H9 (cell line): ENCODE measurements around the gene NDP. TPM values are rescaled to one million over a fixed set of nuclear protein-coding genes. Genes with fewer than 3 reads are reported as not detected.

Experiments
- DNase-seq: peaks from one replicate; pipeline ENCODE4 v3.0.0-alpha.2; 2017
- H2AFZ ChIP-seq: one replicate; pipeline ENCODE4 v1.6.1; 2013; ENCODE audit warnings: mild to moderate bottlenecking, low read length, control low read depth, moderate library complexity
- H2AK5ac ChIP-seq: 2 replicates; pipeline ENCODE4 v1.6.1; 2013; ENCODE audit warnings: low read length, control low read depth, mixed read lengths; ENCODE audit not compliant: insufficient read length
- H2BK120ac ChIP-seq: one replicate; pipeline ENCODE4 v1.6.1; 2013; ENCODE audit warnings: low read depth, mild to moderate bottlenecking, low read length, control low read depth, inconsistent platforms; ENCODE audit not compliant: poor library complexity, severe bottlenecking
- H2BK12ac ChIP-seq: 2 replicates; pipeline ENCODE4 v1.6.1; 2013; ENCODE audit warnings: low read length, control low read depth, mixed read lengths, low read depth; ENCODE audit not compliant: insufficient read length
- H2BK15ac ChIP-seq: 2 replicates; pipeline ENCODE4 v1.6.1; 2013; ENCODE audit warnings: low read depth, low read length, control low read depth
- H2BK20ac ChIP-seq: one replicate; pipeline ENCODE4 v1.6.1; 2013; ENCODE audit warnings: low read depth, mild to moderate bottlenecking, low read length, control low read depth, inconsistent platforms; ENCODE audit not compliant: poor library complexity, severe bottlenecking
- H2BK5ac ChIP-seq: 2 replicates; pipeline ENCODE4 v1.6.1; 2013; ENCODE audit warnings: low read length, control low read depth, mixed read lengths; ENCODE audit not compliant: insufficient read length
- H3K14ac ChIP-seq: 2 replicates; pipeline ENCODE4 v1.6.1; 2013; ENCODE audit warnings: low read length, control low read depth; ENCODE audit not compliant: insufficient read depth
- H3K18ac ChIP-seq: 2 replicates; pipeline ENCODE4 v1.6.1; 2013; ENCODE audit warnings: low read depth, mild to moderate bottlenecking, mixed read lengths, low read length, control low read depth; ENCODE audit not compliant: insufficient read length
- H3K23ac ChIP-seq: 2 replicates; pipeline ENCODE4 v1.6.1; 2013; ENCODE audit warnings: low read length, control low read depth, mixed read lengths, low read depth; ENCODE audit not compliant: insufficient read length
- H3K23me2 ChIP-seq: 2 replicates; pipeline ENCODE4 v1.6.1; 2013; ENCODE audit warnings: low read depth, mild to moderate bottlenecking, mixed read lengths, low read length, control low read depth; ENCODE audit not compliant: insufficient read length, poor library complexity, severe bottlenecking
- H3K27ac ChIP-seq: 2 replicates; pipeline ENCODE4 v1.5.1; 2013; ENCODE audit warnings: low read length, control low read depth, mixed read lengths, low read depth; ENCODE audit not compliant: insufficient read length
- H3K27me3 ChIP-seq: 2 replicates; pipeline ENCODE4 v1.6.1; 2013; ENCODE audit warnings: low read length, control low read depth, inconsistent platforms; ENCODE audit not compliant: insufficient read depth
- H3K4ac ChIP-seq: 2 replicates; pipeline ENCODE4 v1.6.1; 2013; ENCODE audit warnings: low read depth, mild to moderate bottlenecking, control low read depth, inconsistent platforms, low read length, moderate library complexity
- H3K4me1 ChIP-seq: 2 replicates; pipeline ENCODE4 v1.6.1; 2013; ENCODE audit warnings: low read length, control low read depth, inconsistent platforms; ENCODE audit not compliant: insufficient read depth
- H3K4me2 ChIP-seq: 2 replicates; pipeline ENCODE4 v1.6.1; 2013; ENCODE audit warnings: low read length, control low read depth, mixed read lengths; ENCODE audit not compliant: insufficient read length, insufficient read depth
- H3K56ac ChIP-seq: 2 replicates; pipeline ENCODE4 v1.6.1; 2013; ENCODE audit warnings: low read depth, mild to moderate bottlenecking, mixed read lengths, low read length, control low read depth; ENCODE audit not compliant: insufficient read length
- H3K79me1 ChIP-seq: 2 replicates; pipeline ENCODE4 v1.6.1; 2013; ENCODE audit warnings: low read depth, mild to moderate bottlenecking, moderate library complexity, low read length, control low read depth, inconsistent platforms; ENCODE audit not compliant: insufficient read depth, poor library complexity, severe bottlenecking
- H3K79me2 ChIP-seq: 2 replicates; pipeline ENCODE4 v1.6.1; 2013; ENCODE audit warnings: low read length, control low read depth, inconsistent platforms; ENCODE audit not compliant: insufficient read depth
- H3K9ac ChIP-seq: 2 replicates; pipeline ENCODE4 v1.6.1; 2013; ENCODE audit warnings: low read length, control low read depth, mixed read lengths; ENCODE audit not compliant: insufficient read length; ENCODE audit errors: extremely low read depth
- H3K9me3 ChIP-seq: one replicate; pipeline ENCODE4 v1.6.1; 2013; ENCODE audit warnings: low read depth, low read length, inconsistent platforms; ENCODE audit not compliant: control insufficient read depth
- H3T11ph ChIP-seq: one replicate; pipeline ENCODE4 v1.6.1; 2013; ENCODE audit warnings: mild to moderate bottlenecking, low read length, control low read depth, inconsistent platforms
- H4K20me1 ChIP-seq: one replicate; pipeline ENCODE4 v1.6.1; 2013; ENCODE audit not compliant: control insufficient read depth, insufficient read length, insufficient read depth
- H4K5ac ChIP-seq: 2 replicates; pipeline ENCODE4 v1.6.1; 2013; ENCODE audit warnings: low read depth, mild to moderate bottlenecking, mixed read lengths, low read length, control low read depth; ENCODE audit not compliant: insufficient read length
- H4K8ac ChIP-seq: replicated peaks from 2 replicates; pipeline ENCODE4 v1.6.1; 2013; ENCODE audit warnings: low read length, control low read depth, mixed read lengths, low read depth; ENCODE audit not compliant: insufficient read length
- H4K91ac ChIP-seq: 2 replicates; pipeline ENCODE4 v1.6.1; 2013; ENCODE audit warnings: low read depth, mild to moderate bottlenecking, moderate library complexity, mixed read lengths, low read length, control low read depth; ENCODE audit not compliant: insufficient read length
- H3K27ac Mint-ChIP-seq, 3 experiments: 2 replicates in 2 of 3; 3 replicates in 1 of 3; pipeline ENCODE4 v1.8.0; 2020 to 2021; ENCODE audit warnings: mixed read lengths in 3 of 3, mild to moderate bottlenecking in 1 of 3, moderate library complexity in 1 of 3
- H3K27me3 Mint-ChIP-seq: 2 replicates; pipeline ENCODE4 v1.8.0; 2021; ENCODE audit warnings: low read depth, mild to moderate bottlenecking, moderate library complexity, mixed read lengths
- H3K36me3 Mint-ChIP-seq, 3 experiments: 2 replicates in 2 of 3; 3 replicates in 1 of 3; pipeline ENCODE4 v1.8.0; 2020 to 2021; ENCODE audit warnings: low read depth in 3 of 3, mixed read lengths in 3 of 3; ENCODE audit not compliant: insufficient read depth in 1 of 3
- H3K4me1 Mint-ChIP-seq, 2 experiments: 2 replicates each; pipeline ENCODE4 v1.8.0; 2020; ENCODE audit warnings: mixed read lengths in 2 of 2
- H3K4me3 Mint-ChIP-seq, 2 experiments: 2 replicates in 1 of 2; 3 replicates in 1 of 2; pipeline ENCODE4 v1.8.0; 2020 to 2021; ENCODE audit warnings: mild to moderate bottlenecking in 2 of 2, mixed read lengths in 2 of 2, moderate library complexity in 1 of 2
- H3K9me3 Mint-ChIP-seq, 2 experiments: 2 replicates in 1 of 2; 3 replicates in 1 of 2; pipeline ENCODE4 v1.8.0; 2020; ENCODE audit warnings: mild to moderate bottlenecking in 2 of 2, mixed read lengths in 2 of 2, moderate library complexity in 1 of 2
- WGBS: extraction: QIAGEN DNeasy Blood & Tissue Kit; methylation state at CpG from one replicate; pipeline ENCODE4 v1.1.7; 2013; ENCODE audit warnings: missing lambda C conversion rate, low lambda C conversion rate, mixed read lengths; ENCODE audit not compliant: insufficient read length; ENCODE audit errors: extremely low coverage; 5-methylcytosine and 5-hydroxymethylcytosine counted together
- total RNA-seq: library from RNA; stranded (reverse); gene quantifications from 2 replicates; pipeline ENCODE4 v1.2.1, GENCODE V29; 2021
- TF ChIP-seq, protein P1 (sequence below): fragments of 200-600 bp; sonication (generic); conservative IDR thresholded peaks from 3 replicates; pipeline ENCODE4 v1.8.0; 2021; ENCODE audit warnings: antibody characterized with exemption, mild to moderate bottlenecking

Gene NDP
- total RNA-seq, 1 experiment from 2014 or later, result not detected

DNA sequence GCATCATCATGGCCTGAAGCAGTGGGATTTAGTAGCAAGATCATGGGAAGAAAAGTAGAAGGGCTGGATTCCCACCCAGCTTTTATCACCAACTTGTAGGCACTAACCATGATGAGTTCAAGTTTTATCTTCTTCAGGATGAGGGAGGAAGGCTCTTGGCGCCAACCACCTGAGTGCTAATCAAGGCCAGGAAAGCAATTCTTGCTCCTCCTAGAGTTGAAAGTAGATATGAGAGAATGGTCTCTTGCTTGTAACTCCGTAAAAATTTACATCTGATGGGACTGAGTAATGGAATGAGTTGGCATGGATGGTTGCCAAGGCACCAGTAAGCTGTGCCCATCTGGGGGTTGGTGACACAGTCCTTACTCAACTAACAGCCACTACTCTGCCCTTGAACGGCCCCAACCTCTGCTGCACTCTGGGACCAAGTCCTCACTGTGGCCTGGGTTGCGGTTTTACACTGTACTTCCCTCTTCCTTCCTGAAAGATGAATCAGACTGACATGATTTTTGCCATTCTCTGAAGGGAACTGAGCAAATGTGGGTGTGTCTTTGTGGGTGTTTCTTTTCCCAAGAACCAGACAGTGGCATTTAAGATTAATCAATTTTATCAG is 39.4 kb upstream of the NDP start:
- Histone ChIP-seq H2AFZ (no peak overlapping the region), H3K79me2 (no peaks in the 10 kb centered on the region), H4K91ac (no peak overlapping the region), H3K9ac (no peak overlapping the region), H2BK5ac (no peak overlapping the region), H2BK120ac (no peak overlapping the region), H2BK20ac (no peak overlapping the region), H3K4me2 (no peak overlapping the region), H4K20me1 (no peaks in the 10 kb centered on the region), H3K27ac (no peak overlapping the region), H3K79me1 (no peaks in the 10 kb centered on the region), H3K9me3 (peaks cover 32% of the 10 kb centered on the region), H3K14ac (no peak overlapping the region), H3K23me2 (no peaks in the 10 kb centered on the region), H3T11ph (no peak overlapping the region), H2AK5ac (no peak overlapping the region), H2BK15ac (no peak overlapping the region), H3K56ac (no peak overlapping the region), H2BK12ac (no peak overlapping the region), H3K4ac (no peak overlapping the region), H4K8ac (no peak overlapping the region), H3K4me1 (no peaks in the 10 kb centered on the region), H3K23ac (no peak overlapping the region), H3K27me3 (no peaks in the 10 kb centered on the region), H4K5ac (no peak overlapping the region), H3K18ac (no peak overlapping the region)
- Mint-ChIP-seq H3K4me3 (no peak overlapping the region), H3K27ac (no peak overlapping the region), H3K9me3 (peaks cover 58 to 62% of the 10 kb centered on the region in 2 experiments), H3K4me1 (no peaks in the 10 kb centered on the region), H3K27me3 (no peaks in the 10 kb centered on the region), H3K36me3 (no peaks in the 10 kb centered on the region)
- TF ChIP-seq, protein P1, sequence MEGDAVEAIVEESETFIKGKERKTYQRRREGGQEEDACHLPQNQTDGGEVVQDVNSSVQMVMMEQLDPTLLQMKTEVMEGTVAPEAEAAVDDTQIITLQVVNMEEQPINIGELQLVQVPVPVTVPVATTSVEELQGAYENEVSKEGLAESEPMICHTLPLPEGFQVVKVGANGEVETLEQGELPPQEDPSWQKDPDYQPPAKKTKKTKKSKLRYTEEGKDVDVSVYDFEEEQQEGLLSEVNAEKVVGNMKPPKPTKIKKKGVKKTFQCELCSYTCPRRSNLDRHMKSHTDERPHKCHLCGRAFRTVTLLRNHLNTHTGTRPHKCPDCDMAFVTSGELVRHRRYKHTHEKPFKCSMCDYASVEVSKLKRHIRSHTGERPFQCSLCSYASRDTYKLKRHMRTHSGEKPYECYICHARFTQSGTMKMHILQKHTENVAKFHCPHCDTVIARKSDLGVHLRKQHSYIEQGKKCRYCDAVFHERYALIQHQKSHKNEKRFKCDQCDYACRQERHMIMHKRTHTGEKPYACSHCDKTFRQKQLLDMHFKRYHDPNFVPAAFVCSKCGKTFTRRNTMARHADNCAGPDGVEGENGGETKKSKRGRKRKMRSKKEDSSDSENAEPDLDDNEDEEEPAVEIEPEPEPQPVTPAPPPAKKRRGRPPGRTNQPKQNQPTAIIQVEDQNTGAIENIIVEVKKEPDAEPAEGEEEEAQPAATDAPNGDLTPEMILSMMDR, result no peak
- DNase-seq, result no peak
- no CpG with 5 or more reads among the region's 4 CpGs for WGBS
